WTC11 (cell line): ENCODE results near the gene TCF7L2. TPM values are rescaled to one million over a fixed set of nuclear protein-coding genes. Genes with fewer than 3 reads are reported as not detected.

Experiments used
- ATAC-seq: fragments of 200-7000 bp; cut with Tn5 transposase; 2 replicates; pipeline ENCODE4 v1.10.0; 2021; ENCODE audit warnings: mild to moderate bottlenecking, moderate library complexity
- CTCF ChIA-PET: fragments of 300-600 bp; sonication (Branson Sonifier 250); formaldehyde crosslinking; loops from one replicate; lab custom pipeline; 2021; ENCODE audit warnings: antibody characterized with exemption; lab: Charles Lee
- POLR2A ChIA-PET: fragments of 350-600 bp; sonication (Branson Sonifier 250); formaldehyde crosslinking; loops from one replicate; lab custom pipeline; 2021; ENCODE audit warnings: antibody characterized with exemption; lab: Charles Lee
- DNase-seq: peaks from one replicate; pipeline ENCODE4 v3.0.0; 2021; ENCODE audit warnings: low spot score
- H3K27ac Mint-ChIP-seq: 2 replicates; pipeline ENCODE4 v1.8.0; 2021; ENCODE audit warnings: mixed read lengths
- H3K27me3 Mint-ChIP-seq: 2 replicates; pipeline ENCODE4 v1.8.0; 2021; ENCODE audit warnings: low read depth, mild to moderate bottlenecking, moderate library complexity, mixed read lengths
- H3K36me3 Mint-ChIP-seq: 2 replicates; pipeline ENCODE4 v1.8.0; 2021; ENCODE audit warnings: mixed read lengths
- H3K4me1 Mint-ChIP-seq: 2 replicates; pipeline ENCODE4 v1.8.0; 2022; ENCODE audit warnings: mixed read lengths
- H3K4me3 Mint-ChIP-seq: 2 replicates; pipeline ENCODE4 v1.8.0; 2021; ENCODE audit warnings: mild to moderate bottlenecking, moderate library complexity, mixed read lengths
- H3K9me3 Mint-ChIP-seq: 2 replicates; pipeline ENCODE4 v1.8.0; 2021; ENCODE audit warnings: mixed read lengths
- ARID4B ChIP-seq: sonication (generic); formaldehyde crosslinking; IDR thresholded peaks from 2 replicates; pipeline ENCODE4 v1.8.0; 2023; ENCODE audit warnings: missing genetic modification reagents, mild to moderate bottlenecking, borderline replicate concordance
- CREM ChIP-seq: sonication (generic); formaldehyde crosslinking; IDR thresholded peaks from 2 replicates; pipeline ENCODE4 v1.8.1; 2022; ENCODE audit warnings: mild to moderate bottlenecking, missing genetic modification reagents, moderate library complexity
- ELF4 ChIP-seq: sonication (generic); formaldehyde crosslinking; IDR thresholded peaks from 2 replicates; pipeline ENCODE4 v1.8.1; 2022; ENCODE audit warnings: low read depth, mild to moderate bottlenecking, moderate library complexity, missing genetic modification reagents
- ESRRA ChIP-seq: sonication (generic); formaldehyde crosslinking; IDR thresholded peaks from 2 replicates; pipeline ENCODE4 v1.8.1; 2022; ENCODE audit warnings: mild to moderate bottlenecking, missing genetic modification reagents, borderline replicate concordance
- FOXP4 ChIP-seq: sonication (generic); formaldehyde crosslinking; IDR thresholded peaks from 2 replicates; pipeline ENCODE4 v1.8.0; 2022; ENCODE audit warnings: mild to moderate bottlenecking, missing genetic modification reagents
- KAT7 ChIP-seq: sonication (generic); formaldehyde crosslinking; IDR thresholded peaks from 2 replicates; pipeline ENCODE4 v1.8.1; 2023; ENCODE audit warnings: missing genetic modification reagents, mild to moderate bottlenecking, borderline replicate concordance
- MXD4 ChIP-seq: fragments of 250-450 bp; sonication (Bioruptor Pico); IDR thresholded peaks from 2 replicates; pipeline ENCODE4 v1.8.0; 2021; ENCODE audit warnings: mild to moderate bottlenecking, moderate library complexity, borderline replicate concordance
- MYBL2 ChIP-seq: sonication (generic); formaldehyde crosslinking; IDR thresholded peaks from 2 replicates; pipeline ENCODE4 v1.8.1; 2023; ENCODE audit warnings: mild to moderate bottlenecking, moderate library complexity, missing genetic modification reagents
- NR1H2 ChIP-seq: sonication (generic); formaldehyde crosslinking; IDR thresholded peaks from 2 replicates; pipeline ENCODE4 v1.9.0; 2021; ENCODE audit warnings: mild to moderate bottlenecking, moderate library complexity, missing genetic modification reagents
- PRRX2 ChIP-seq: fragments of 250-450 bp; sonication (Bioruptor Pico); IDR thresholded peaks from 2 replicates; pipeline ENCODE4 v1.8.0; 2021; ENCODE audit warnings: mild to moderate bottlenecking
- SMAD3 ChIP-seq: sonication (generic); formaldehyde crosslinking; IDR thresholded peaks from 2 replicates; pipeline ENCODE4 v1.8.0; 2022; ENCODE audit warnings: missing genetic modification reagents, mild to moderate bottlenecking, borderline replicate concordance
- TCF7 ChIP-seq: sonication (generic); formaldehyde crosslinking; IDR thresholded peaks from 2 replicates; pipeline ENCODE4 v1.8.0; 2022; ENCODE audit warnings: mild to moderate bottlenecking, low read depth, missing genetic modification reagents, moderate library complexity
- ZNF138 ChIP-seq: sonication (generic); formaldehyde crosslinking; conservative IDR thresholded peaks from 2 replicates; pipeline ENCODE4 v1.8.1; 2022; ENCODE audit warnings: mild to moderate bottlenecking, moderate library complexity, missing genetic modification reagents
- ZNF423 ChIP-seq: fragments of 250-450 bp; sonication (Bioruptor Pico); IDR thresholded peaks from 2 replicates; pipeline ENCODE4 v2.1.2; 2022; ENCODE audit warnings: mild to moderate bottlenecking, moderate library complexity
- total RNA-seq: library from RNA; stranded (reverse); gene quantifications from 3 replicates; pipeline ENCODE4 v1.2.3, GENCODE V29; 2021
- TF ChIP-seq, protein P1 (sequence below): fragments of 200-600 bp; IDR thresholded peaks from 2 replicates; pipeline ENCODE4 v1.8.0; 2022; ENCODE audit warnings: antibody characterized with exemption
- TF ChIP-seq, protein P2 (sequence below): sonication (generic); formaldehyde crosslinking; IDR thresholded peaks from 2 replicates; pipeline ENCODE4 v1.8.0; 2022; ENCODE audit warnings: mild to moderate bottlenecking, missing genetic modification reagents
- TF ChIP-seq, protein P3 (sequence below): sonication (generic); formaldehyde crosslinking; IDR thresholded peaks from 2 replicates; pipeline ENCODE4 v1.8.0; 2022; ENCODE audit warnings: mild to moderate bottlenecking, missing genetic modification reagents
- TF ChIP-seq, protein P4 (sequence below): sonication (generic); formaldehyde crosslinking; IDR thresholded peaks from 2 replicates; pipeline ENCODE4 v1.8.1; 2023; ENCODE audit warnings: mild to moderate bottlenecking, missing genetic modification reagents, moderate library complexity

Gene TCF7L2
- total RNA-seq, 1 experiment from 2014 or later: 44.5 TPM

DNA sequence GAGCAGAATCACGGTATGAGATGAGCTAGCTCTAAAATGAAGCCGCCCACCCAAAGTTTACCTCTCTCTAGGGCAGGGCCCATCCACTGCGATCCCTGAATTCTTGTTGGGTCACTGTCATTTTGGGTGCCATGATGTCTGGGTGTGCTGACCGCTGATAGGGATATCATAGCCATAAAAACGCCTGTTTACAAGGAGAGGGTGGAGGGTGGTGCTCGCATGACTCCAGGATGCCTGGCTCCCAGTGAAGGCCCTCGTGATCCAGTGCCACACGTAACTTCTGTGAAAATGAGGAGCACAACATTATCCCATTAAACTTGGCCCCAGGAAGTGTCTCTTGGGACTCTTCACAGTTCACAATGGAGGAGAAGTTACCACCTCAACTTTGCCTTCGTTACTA is 139.5 kb downstream of the TCF7L2 start:
- no peak for TF ChIP-seq ZNF138
- TF ChIP-seq, protein P1, sequence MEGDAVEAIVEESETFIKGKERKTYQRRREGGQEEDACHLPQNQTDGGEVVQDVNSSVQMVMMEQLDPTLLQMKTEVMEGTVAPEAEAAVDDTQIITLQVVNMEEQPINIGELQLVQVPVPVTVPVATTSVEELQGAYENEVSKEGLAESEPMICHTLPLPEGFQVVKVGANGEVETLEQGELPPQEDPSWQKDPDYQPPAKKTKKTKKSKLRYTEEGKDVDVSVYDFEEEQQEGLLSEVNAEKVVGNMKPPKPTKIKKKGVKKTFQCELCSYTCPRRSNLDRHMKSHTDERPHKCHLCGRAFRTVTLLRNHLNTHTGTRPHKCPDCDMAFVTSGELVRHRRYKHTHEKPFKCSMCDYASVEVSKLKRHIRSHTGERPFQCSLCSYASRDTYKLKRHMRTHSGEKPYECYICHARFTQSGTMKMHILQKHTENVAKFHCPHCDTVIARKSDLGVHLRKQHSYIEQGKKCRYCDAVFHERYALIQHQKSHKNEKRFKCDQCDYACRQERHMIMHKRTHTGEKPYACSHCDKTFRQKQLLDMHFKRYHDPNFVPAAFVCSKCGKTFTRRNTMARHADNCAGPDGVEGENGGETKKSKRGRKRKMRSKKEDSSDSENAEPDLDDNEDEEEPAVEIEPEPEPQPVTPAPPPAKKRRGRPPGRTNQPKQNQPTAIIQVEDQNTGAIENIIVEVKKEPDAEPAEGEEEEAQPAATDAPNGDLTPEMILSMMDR: no peak
- TF ChIP-seq MXD4 (CRISPR knock-in tag): no peak
- no peak for TF ChIP-seq MYBL2 (CRISPR knock-in tag)
- TF ChIP-seq PRRX2: no peak
- no peak for TF ChIP-seq KAT7 (CRISPR knock-in tag)
- TF ChIP-seq, protein P2, sequence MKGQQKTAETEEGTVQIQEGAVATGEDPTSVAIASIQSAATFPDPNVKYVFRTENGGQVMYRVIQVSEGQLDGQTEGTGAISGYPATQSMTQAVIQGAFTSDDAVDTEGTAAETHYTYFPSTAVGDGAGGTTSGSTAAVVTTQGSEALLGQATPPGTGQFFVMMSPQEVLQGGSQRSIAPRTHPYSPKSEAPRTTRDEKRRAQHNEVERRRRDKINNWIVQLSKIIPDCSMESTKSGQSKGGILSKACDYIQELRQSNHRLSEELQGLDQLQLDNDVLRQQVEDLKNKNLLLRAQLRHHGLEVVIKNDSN (CRISPR knock-in tag): no peak
- no peak for TF ChIP-seq TCF7 (CRISPR knock-in tag)
- TF ChIP-seq, all 79 proteins: peak for 0
- POLR2A ChIA-PET: no interaction called here
- H3K4me3 Mint-ChIP-seq: no peak overlapping the region
- CTCF ChIA-PET: no interaction called here
- H3K9me3 Mint-ChIP-seq: no peaks in the 10 kb centered on the region
- ATAC-seq (no peak), DNase-seq (no peak)
- H3K36me3 Mint-ChIP-seq: peaks cover 19% of the 10 kb centered on the region
- no peaks in the 10 kb centered on the region for H3K27me3 Mint-ChIP-seq
- H3K27ac Mint-ChIP-seq: peak overlapping the region; percentile 67; the same call in 1 of the 2 replicates
- H3K4me1 Mint-ChIP-seq: peaks cover 67% of the 10 kb centered on the region

DNA sequence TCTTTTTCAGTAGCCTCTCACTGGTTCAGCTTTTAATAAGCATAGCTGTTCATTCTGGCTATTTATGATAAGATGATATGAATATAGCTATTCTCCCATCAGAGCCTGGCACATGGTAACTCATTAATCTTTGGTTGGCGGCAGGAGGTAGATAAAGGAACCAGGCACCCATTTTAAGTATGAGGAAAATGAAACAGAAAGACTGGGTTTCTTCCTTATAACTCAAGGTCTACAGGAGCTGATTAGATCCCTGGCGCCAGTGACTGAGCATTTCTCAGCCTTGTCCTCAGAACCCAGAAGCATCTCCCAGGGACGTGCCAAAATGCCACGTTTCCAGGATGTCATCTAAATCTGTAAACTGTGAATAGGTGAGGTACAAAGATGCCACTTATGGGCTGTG is 141.9 kb downstream of the TCF7L2 start:
- no peak for DNase-seq
- Mint-ChIP-seq H3K4me3 (no peak overlapping the region), H3K27me3 (no peaks in the 10 kb centered on the region), H3K9me3 (no peaks in the 10 kb centered on the region), H3K4me1 (peaks cover 58% of the 10 kb centered on the region)
- CTCF ChIA-PET: interaction anchor here (1.0 kb wide), 1 partner anchor 11 kb away, joined by 3 read pairs; no protein-coding TSS in a partner anchor
- POLR2A ChIA-PET: no interaction called here
- TF ChIP-seq ZNF423: no peak
- TF ChIP-seq, protein P3, sequence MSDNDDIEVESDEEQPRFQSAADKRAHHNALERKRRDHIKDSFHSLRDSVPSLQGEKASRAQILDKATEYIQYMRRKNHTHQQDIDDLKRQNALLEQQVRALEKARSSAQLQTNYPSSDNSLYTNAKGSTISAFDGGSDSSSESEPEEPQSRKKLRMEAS (CRISPR knock-in tag): no peak
- TF ChIP-seq, protein P4, sequence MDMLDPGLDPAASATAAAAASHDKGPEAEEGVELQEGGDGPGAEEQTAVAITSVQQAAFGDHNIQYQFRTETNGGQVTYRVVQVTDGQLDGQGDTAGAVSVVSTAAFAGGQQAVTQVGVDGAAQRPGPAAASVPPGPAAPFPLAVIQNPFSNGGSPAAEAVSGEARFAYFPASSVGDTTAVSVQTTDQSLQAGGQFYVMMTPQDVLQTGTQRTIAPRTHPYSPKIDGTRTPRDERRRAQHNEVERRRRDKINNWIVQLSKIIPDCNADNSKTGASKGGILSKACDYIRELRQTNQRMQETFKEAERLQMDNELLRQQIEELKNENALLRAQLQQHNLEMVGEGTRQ: no peak
- TF ChIP-seq CREM (CRISPR knock-in tag): no peak
- TF ChIP-seq SMAD3 (CRISPR knock-in tag): no peak
- no peak for TF ChIP-seq FOXP4
- TF ChIP-seq ESRRA (CRISPR knock-in tag): no peak
- no peak for TF ChIP-seq NR1H2
- no peak for TF ChIP-seq ELF4 (CRISPR knock-in tag)
- TF ChIP-seq ARID4B (CRISPR knock-in tag): no peak
- TF ChIP-seq, all 79 proteins: peak for 0
- no peak for ATAC-seq
- no peak overlapping the region for H3K27ac Mint-ChIP-seq
- H3K36me3 Mint-ChIP-seq: peaks cover 16% of the 10 kb centered on the region
